GM10266 (cell line): ENCODE measurements around the gene ZWILCH.
"Not testable (repeated sequence)": the region's sequence is repeated elsewhere in the genome, so short reads cannot be mapped to it uniquely, and the experiment has no call there.

Source experiments
- DNase-seq: peaks from one replicate; pipeline ENCODE4 v3.0.0; 2012; ENCODE audit errors: extremely low spot score
- CTCF ChIP-seq: IDR thresholded peaks from 2 replicates; pipeline ENCODE4 v1.5.1; 2012; ENCODE audit warnings: mild to moderate bottlenecking, low read depth; ENCODE audit not compliant: control insufficient read depth, insufficient read depth; ENCODE audit errors: missing control alignments

The ZWILCH gene

GRCh38 chr15:66494262-66494661 is 10.9 kb upstream of the ZWILCH start:
- no peak for TF ChIP-seq CTCF
- DNase-seq, result no peak

GRCh38 chr15:66496951-66497501 is 8.1 kb upstream of the ZWILCH start:
- no peak for DNase-seq
- no peak for TF ChIP-seq CTCF

GRCh38 chr15:66497502-66498455 is 7.3 kb upstream of the ZWILCH start, which contains the start of gene SNAPC5:
Gene SNAPC5, minus strand, starts transcription at chr15:66497762. Its CDS starts 31 bp downstream, at chr15:66497731.
- TF ChIP-seq CTCF, result peak; percentile 91
- peak; percentile 84 for DNase-seq

- no peak for DNase-seq
- peak; percentile 33 for TF ChIP-seq CTCF
Observed at GRCh38 chr15:66498501-66499386, 6.4 kb upstream of the ZWILCH start.

GRCh38 chr15:66500346-66500745 is 4.8 kb upstream of the ZWILCH start:
- not testable (repeated sequence) for DNase-seq

GRCh38 chr15:66502491-66502890 is 2.6 kb upstream of the ZWILCH start:
- no peak for TF ChIP-seq CTCF
- no peak for DNase-seq

GRCh38 chr15:66503041-66503648 is 2.0 kb upstream of the ZWILCH start:
- DNase-seq, result not testable (repeated sequence)
